Measurements from ENCODE around the gene NRXN3.

NRXN3 gene

DNA sequence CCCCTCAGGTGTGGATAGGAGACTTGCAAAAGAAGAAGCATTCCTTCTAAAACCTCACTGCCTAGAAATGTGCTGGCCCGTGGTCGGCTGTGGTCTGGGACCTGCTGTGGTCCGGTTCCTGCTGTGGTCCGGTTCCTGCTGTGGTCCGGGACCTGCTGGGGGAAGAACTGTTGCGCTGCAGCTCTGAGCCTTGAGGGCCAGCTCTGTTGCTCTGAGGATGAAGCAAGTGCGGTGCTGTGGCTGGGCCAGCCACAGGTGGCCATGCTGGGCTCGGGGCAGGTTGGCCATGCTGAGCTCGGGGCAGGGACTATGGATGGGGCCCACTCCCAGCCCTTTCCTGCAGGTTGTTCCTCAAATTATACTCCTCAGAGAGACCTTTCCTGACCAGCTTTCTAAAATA lies 5.2 kb downstream of the NRXN3 start:
- DNase-seq, result no peak

GRCh38 chr14:78178071-78178470 lies 7.9 kb downstream of the NRXN3 start:
- DNase-seq, result no peak

DNA sequence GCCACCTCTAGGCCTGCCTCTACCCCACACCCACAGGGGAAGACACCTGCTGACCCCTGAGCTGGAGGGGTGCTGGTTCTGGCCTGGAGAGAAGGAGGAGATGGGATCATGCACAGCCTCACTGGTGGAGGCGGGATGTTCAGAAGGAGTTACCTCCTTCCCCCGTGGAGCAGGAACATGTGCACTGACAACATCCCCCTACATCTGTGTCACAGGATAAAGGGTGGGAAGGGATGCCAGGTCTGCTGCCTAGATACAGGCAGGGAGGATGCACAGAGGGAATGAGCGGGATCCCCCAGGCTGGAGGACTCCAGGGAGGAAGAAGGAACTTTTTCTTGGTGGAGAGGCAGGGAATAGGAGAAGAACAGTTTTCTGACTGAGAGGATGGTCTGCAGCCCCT lies 8.8 kb downstream of the NRXN3 start:
- no peak for DNase-seq

DNA sequence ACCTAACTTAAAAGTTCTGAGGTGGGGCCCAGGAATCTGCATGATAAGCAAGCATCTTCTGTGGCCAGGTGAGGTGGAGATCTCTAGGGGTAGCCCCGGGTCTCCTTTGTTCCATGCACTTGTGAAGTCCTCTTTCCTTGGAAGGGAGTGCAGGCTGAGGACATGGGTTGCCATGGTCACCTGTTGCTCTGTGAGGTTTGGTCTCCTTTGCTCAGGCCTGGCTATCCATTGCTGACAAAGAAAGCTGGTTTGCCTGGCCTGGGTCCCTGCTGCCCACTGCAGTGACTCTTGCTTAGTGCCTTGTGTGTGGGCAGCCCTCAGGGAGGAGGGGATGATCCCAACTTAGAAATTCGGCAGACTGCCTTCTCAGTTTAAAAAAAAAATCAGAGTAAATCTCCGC lies 11.1 kb downstream of the NRXN3 start:
- DNase-seq, result no peak

- DNase-seq, result no peak
Observed at GRCh38 chr14:78182722-78183121, 12.5 kb downstream of the NRXN3 start.

- DNase-seq, result no peak
Observed at GRCh38 chr14:78184157-78184556, 14.0 kb downstream of the NRXN3 start.

- no peak for DNase-seq
Observed at GRCh38 chr14:78186277-78186676, 16.1 kb downstream of the NRXN3 start.

DNA sequence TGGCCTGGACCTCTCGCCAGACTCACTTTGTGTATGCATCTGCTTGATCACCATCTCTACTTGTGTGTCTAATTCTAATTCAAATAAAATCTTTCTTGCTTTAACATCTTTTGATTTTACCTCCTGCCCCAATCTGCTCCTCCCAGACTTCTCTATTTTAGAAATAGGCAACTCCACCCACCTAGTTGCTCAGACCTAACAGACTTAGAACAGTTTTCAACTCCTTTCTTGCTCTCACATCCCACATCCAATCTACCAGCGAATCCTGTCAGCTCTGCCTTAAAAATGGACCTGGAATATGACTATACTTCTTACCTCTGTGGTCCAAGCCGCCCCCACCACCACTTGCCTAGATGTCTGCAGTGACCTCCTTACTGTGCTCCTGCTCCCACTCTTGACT lies 18.7 kb downstream of the NRXN3 start:
- DNase-seq, result no peak

DNA sequence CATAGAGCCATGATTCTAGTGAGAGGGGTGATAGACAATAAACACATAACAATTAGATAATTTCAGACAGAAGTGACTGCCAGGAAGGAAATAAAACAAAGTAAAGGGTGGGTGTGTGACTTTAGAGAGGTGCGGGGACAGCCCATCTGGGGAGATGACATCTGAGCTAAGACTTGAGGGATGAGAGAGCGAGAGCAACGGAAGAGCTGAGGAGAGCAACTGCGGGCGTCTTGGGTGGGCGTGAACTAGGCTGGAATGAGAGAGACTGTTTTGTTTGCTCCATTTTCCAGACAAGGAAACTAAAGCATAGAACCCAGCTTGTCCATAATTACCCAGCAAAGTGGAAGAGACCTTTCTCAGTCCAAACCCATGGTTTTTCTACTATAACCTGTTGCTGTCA lies 25.3 kb downstream of the NRXN3 start:
- no peak for DNase-seq

DNA sequence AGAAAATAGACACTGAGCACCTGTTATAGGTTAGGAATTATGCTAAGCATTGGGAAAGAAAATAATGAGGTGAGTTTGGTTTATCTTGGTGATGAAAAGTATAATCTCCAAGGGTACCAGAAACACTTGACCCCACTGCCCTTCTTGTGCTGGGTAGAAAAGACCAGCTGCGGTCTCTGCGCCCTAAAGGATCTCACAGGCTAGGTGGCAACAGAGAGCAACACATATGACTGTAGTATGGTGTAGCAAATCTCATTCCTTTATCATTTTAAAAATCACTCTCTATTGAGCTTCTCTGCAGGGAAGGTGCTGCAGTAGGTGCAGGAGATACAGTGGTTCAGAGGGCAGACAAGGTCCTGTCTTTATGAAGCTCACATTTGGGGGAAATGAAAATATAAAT lies 26.1 kb downstream of the NRXN3 start:
- no peak for DNase-seq

DNA sequence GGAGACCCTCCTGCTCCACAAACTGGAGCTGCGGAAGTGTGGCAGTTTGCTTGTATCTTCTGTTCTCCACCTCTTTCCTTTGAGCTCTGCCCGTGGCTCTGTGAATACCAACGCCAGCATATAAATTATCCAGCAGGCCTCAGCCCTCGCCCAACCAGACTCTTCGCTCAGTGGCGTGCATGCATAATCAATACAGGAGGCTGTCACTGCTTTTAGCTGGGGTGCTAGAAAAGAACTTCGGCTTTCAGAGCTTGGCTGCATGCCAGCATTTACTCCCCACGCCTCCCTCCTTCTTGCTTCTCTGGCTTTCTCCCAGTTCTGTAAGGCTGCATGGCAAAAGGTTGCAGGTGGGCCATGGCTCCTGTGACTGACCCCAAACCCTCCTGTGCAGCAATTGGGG lies 26.9 kb downstream of the NRXN3 start:
- no peak for DNase-seq

- no peak for DNase-seq
Observed at GRCh38 chr14:78202163-78202562, 32.0 kb downstream of the NRXN3 start.

DNA sequence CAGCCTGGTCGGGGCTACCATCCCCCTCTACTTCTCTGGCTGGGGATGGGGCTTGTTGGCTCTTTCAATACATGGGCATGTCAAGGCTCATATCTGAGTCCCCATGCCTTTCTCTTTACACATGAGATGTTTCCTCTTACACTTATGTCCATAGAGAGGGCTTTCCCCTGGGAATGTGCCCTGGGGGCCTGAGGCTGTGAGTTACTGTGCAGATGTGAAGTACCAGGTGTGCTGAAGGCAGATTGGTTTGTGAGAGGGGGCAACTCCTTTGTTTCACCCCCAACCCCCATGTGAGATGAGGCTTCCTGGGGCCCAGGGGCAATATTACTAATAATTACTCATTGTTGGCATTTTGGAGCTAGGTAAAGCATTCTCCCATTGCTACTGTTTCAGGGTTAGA lies 32.8 kb downstream of the NRXN3 start:
- DNase-seq, result peak; percentile 93

DNA sequence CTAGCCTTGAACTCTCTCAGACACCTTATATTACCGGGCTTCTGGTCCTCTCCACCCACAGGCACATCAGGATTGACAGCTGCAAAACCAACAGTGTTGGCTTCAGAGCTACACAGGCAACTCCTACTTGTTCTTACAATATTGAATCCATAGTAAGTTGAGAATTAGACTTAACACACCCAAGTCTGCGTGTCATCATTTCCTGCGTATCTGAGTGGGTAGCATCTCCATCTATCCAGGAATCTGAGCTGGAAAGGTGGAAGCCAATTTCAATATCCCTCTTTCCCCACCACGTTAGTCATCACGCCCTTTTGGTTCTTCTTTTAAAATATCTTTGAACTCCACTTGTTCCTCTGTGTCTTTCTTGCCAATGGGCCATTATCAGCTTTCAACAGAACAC lies 37.2 kb downstream of the NRXN3 start:
- DNase-seq, result no peak

- DNase-seq, result no peak
Observed at GRCh38 chr14:78220273-78220672, 50.1 kb downstream of the NRXN3 start.

DNA sequence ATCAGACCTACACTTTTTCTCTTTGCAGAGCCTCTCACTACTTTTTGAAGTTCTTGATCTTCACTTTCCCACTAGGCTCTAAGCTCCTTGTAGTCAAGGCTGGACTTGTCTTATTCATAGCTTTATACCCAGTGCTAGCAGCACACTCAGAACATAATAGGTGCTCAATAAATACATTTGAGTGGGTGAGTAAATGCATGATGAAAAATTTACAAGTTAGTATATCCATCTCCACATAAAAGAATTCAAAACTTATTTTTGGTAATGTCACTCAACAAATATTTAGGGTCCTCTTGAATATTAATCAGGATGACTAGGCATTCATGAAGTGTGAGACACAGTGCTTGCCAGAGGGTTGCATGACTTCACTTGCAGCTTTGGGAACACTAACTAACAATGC lies 52.6 kb downstream of the NRXN3 start:
- DNase-seq, result no peak

- DNase-seq, result no peak
Observed at GRCh38 chr14:78227248-78228077, 57.3 kb downstream of the NRXN3 start.

DNA sequence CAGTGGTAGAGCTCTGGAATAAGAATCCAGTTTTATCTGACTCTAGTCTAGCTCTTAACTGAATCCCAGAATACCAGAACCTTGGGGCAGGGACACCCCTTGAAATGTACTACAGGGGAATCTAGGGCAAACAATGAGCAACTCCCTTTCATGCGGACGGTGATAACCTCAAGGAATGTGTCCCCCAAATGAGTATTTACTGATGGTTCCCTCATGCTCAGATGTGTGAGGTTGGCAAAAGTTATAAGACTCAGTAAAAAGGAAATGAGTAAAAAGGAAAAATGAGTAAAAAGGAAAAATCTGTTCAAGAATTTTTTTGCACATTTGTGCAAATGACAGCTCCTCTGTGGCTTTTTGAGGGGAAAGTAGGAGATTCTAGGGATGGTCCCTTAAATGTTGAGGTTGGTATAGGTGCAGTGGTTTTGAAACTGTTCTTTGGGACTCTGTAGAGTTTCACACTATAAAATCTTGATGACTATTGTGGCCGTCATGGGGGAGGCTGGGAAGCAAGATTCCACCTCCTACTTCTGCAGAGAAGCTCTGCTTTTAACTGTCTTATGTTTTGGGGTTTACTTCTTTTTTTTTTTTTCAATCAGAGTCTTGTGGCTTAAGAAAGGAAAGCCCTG lies 58.6 kb downstream of the NRXN3 start:
- DNase-seq, result no peak

GRCh38 chr14:78232231-78233000 lies 62.2 kb downstream of the NRXN3 start:
- DNase-seq, result no peak

DNA sequence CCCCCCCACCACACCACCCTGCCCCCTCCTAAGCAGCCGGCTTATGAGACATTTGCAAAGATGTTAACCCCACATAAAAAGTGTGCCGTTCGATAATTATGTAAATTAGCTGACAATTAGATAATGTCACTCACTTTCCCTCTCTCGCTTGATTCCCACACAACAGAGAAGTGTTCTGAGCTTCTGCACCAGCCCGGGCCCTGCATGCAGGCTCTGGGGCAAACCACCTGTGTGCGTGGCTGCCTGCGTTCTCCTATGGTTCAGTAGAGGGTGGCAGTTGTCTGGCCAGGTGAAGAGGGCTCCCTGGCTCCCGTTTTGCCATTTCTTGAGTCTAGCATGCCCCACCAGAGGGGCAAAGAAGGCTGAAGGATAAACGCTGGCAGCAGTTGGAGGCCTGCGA lies 68.0 kb downstream of the NRXN3 start:
- no peak for DNase-seq

GRCh38 chr14:78240567-78240966 lies 70.4 kb downstream of the NRXN3 start:
- no peak for DNase-seq

GRCh38 chr14:78242086-78242485 lies 71.9 kb downstream of the NRXN3 start:
- DNase-seq, result no peak

- DNase-seq, result no peak
Observed at GRCh38 chr14:78243187-78243586, 73.0 kb downstream of the NRXN3 start.

GRCh38 chr14:78245238-78245637 lies 75.1 kb downstream of the NRXN3 start:
- no peak for DNase-seq

All from NCI-H1436 treated with DMSO at 0.1 percent for 48 hours (cell line).